ENCODE measurements around the gene NABP1.

DNA sequence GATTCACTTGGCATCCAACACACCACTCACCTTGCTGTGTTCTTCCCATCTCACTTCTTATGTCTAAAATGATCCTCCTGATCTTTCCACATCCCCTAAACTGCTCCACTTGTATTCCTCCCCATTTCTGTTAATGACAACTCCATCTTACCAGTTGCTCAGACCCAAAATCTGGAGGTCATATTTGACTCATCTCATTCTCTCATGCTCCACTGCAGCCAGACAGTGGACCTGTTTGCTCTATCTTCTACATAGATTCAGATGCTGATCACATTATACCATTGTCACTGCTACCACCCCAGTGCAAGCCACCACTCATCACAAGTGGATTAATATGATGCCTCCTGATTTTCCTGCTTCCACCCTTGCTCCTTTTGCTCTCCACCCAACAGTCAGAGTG lies 7.9 kb upstream of the NABP1 start:
- TF ChIP-seq CTCF (IDR thresholded peaks at IDR 0.05; ENCODE audit: poor library complexity) (no peak), EZH2phosphoT487 (IDR thresholded peaks at IDR 0.05; ENCODE audit: low read depth, severe bottlenecking, unreplicated experiment) (no peak)
